ENCODE measurements around the gene NCF4.

The NCF4 gene

DNA sequence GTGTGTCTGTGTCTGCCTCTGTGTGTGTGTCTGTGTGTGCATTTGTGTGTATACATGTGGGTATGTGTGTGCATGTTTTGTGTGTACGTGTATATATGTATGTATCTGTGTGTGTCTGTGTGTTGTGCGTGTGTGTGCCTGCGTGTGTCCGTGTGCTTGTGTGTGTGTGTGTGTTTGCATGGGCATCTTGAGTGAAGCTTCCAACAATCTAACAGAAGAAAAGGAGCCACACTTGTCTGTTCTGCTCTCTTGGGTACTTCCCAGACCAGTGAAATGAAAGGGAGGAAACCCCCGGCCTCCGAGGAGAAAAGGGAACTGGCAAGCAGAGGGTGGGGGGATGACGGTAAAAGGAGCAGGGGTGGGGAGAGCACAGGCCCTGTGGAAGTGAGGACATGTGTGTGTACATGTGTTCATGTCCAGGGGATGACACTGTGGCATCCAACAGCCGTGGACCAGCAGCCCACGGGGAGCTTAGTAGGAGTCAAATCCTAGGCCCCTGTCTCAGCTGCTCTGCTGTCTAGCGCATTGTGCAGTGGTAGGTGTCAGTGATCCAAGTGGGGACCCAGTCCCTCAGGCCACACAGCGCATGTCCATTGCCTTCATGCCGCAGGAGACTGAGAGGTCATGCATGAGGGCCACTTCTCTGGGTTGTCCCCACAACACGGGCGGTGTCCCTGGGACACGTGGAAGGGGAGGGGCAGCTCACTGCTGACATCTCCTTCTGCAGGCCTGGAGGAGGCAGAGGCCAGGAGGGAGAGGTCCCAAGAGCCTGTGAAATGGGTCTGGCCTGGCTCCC is 60.7 kb downstream of the NCF4 start:
- Mint-ChIP-seq H3K9me3 (no peaks in the 10 kb centered on the region), H3K27me3 (ENCODE audit: low read depth) (peaks cover 27% of the 10 kb centered on the region), H3K4me1 (ENCODE audit: low read depth) (peaks cover 2% of the 10 kb centered on the region), H3K36me3 (ENCODE audit: low read depth) (peaks cover 2% of the 10 kb centered on the region), H3K27ac (no peak overlapping the region), H3K4me3 (no peak overlapping the region)
- no peak for DNase-seq (ENCODE audit: low spot score)

DNA sequence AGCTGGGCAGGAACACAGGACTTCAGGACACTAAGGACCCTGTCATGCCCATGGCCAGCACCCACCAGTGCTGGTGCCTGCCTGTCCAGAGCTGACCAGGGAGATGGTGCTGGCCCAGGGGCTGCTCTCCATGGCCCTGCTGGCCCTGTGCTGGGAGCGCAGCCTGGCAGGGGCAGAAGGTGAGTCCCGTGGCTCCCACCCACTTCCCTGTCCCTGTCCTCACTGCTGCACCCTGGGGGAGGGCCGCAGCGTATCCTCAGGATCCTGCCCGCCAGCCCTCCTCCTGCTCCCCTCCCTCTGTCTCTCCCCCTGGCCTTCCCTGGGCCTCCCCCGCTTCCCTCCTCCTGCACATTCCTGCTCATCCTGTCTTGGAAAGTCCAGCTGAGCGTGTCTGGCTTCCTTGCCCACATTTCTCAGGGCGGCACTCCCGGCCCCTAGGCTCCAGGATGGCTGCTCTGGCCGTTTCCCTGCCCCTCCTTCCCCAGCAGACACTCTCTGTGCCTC is 61.4 kb downstream of the NCF4 start:
- no peak for DNase-seq (ENCODE audit: low spot score)
- no peak overlapping the region for H3K4me3 Mint-ChIP-seq
- H3K27ac Mint-ChIP-seq, result no peak overlapping the region
- peaks cover 2% of the 10 kb centered on the region for H3K36me3 Mint-ChIP-seq (ENCODE audit: low read depth)
- H3K27me3 Mint-ChIP-seq (ENCODE audit: low read depth), result peaks cover 23% of the 10 kb centered on the region
- no peaks in the 10 kb centered on the region for H3K9me3 Mint-ChIP-seq
- peaks cover 2% of the 10 kb centered on the region for H3K4me1 Mint-ChIP-seq (ENCODE audit: low read depth)

DNA sequence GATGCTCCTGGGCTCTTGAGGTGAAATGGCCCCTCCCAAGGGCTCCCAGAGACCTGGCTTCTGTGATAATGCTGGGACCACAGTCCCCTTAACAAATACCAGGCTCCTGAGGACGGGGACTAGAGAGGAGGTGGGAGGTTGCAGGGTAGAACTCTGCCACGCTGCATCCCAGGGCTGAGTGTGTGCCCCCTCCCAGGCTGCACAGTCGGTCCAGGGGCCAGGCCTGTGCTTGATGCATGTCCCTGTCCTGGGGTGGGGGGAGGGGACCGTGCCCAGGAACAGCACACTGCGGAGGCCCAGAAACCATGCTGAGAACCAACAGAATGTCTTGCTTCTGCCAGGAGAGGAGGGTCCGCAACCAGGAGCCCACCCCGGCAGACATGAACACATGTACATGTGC is 61.9 kb downstream of the NCF4 start:
- H3K9me3 Mint-ChIP-seq, result no peaks in the 10 kb centered on the region
- no peak overlapping the region for H3K27ac Mint-ChIP-seq
- peaks cover 2% of the 10 kb centered on the region for H3K36me3 Mint-ChIP-seq (ENCODE audit: low read depth)
- no peak for DNase-seq (ENCODE audit: low spot score)
- H3K4me3 Mint-ChIP-seq, result no peak overlapping the region
- H3K27me3 Mint-ChIP-seq (ENCODE audit: low read depth), result peaks cover 18% of the 10 kb centered on the region
- peaks cover 2% of the 10 kb centered on the region for H3K4me1 Mint-ChIP-seq (ENCODE audit: low read depth)

DNA sequence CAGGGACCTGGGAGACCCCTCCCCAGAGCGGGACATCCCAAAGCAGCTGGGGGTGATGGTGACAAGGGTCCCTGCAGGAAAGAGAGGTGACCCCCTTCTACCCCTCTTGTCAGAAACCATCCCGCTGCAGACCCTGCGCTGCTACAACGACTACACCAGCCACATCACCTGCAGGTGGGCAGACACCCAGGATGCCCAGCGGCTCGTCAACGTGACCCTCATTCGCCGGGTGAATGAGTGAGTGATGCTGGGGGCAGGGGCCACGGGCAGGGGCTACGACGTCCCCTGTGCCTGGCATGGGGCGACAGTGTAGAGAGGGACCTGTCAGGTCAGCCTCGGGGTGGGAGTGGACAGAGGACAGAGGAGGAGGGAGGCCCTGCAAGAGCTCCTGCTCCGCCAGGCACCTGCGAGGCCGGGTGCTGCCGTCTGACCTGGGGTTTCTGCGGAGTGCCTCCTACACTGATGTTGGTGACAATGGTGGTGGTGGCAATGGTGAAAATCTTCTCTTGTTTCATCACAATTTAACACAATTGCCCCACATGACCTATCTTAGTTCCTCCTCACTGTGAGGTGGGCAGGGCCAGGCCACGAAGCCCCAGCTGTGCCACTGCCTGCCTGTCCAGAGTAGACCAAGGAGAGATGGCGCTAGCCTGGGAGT is 62.5 kb downstream of the NCF4 start:
- peaks cover 2% of the 10 kb centered on the region for H3K4me1 Mint-ChIP-seq (ENCODE audit: low read depth)
- H3K4me3 Mint-ChIP-seq, result no peak overlapping the region
- peaks cover 2% of the 10 kb centered on the region for H3K36me3 Mint-ChIP-seq (ENCODE audit: low read depth)
- no peak overlapping the region for H3K27ac Mint-ChIP-seq
- H3K27me3 Mint-ChIP-seq (ENCODE audit: low read depth), result peaks cover 14% of the 10 kb centered on the region
- no peaks in the 10 kb centered on the region for H3K9me3 Mint-ChIP-seq
- no peak for DNase-seq (ENCODE audit: low spot score)

DNA sequence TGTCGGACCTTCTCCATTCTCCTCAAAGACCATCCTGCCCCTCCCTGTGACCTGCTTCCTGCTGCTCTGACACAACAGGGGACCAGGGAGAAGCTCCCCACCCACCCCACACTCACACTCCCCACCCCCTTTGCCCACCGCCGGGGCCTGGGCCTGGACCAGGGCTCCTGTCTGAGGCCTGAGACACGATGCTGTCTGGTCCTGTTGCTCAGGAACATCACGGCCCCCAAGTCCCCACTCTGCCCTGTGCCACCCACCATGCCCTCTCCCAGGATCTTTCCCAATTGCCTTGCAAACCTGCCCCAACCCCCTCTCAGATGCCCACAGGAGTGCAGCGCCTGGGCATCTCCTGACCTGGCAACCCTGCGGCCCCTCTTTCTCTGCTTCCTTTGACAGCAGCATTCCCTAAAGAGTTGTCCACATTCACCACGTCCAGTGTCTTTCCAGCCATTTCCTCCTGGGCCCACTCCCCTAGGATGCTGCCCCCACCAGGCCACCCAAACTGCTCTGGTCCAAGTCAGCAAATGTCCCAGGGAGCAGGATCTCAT is 63.4 kb downstream of the NCF4 start:
- Mint-ChIP-seq H3K36me3 (ENCODE audit: low read depth) (peaks cover 2% of the 10 kb centered on the region), H3K27ac (no peak overlapping the region), H3K4me1 (ENCODE audit: low read depth) (peaks cover 2% of the 10 kb centered on the region), H3K9me3 (no peaks in the 10 kb centered on the region), H3K27me3 (ENCODE audit: low read depth) (peaks cover 9% of the 10 kb centered on the region), H3K4me3 (no peak overlapping the region)
- DNase-seq (ENCODE audit: low spot score), result no peak

DNA sequence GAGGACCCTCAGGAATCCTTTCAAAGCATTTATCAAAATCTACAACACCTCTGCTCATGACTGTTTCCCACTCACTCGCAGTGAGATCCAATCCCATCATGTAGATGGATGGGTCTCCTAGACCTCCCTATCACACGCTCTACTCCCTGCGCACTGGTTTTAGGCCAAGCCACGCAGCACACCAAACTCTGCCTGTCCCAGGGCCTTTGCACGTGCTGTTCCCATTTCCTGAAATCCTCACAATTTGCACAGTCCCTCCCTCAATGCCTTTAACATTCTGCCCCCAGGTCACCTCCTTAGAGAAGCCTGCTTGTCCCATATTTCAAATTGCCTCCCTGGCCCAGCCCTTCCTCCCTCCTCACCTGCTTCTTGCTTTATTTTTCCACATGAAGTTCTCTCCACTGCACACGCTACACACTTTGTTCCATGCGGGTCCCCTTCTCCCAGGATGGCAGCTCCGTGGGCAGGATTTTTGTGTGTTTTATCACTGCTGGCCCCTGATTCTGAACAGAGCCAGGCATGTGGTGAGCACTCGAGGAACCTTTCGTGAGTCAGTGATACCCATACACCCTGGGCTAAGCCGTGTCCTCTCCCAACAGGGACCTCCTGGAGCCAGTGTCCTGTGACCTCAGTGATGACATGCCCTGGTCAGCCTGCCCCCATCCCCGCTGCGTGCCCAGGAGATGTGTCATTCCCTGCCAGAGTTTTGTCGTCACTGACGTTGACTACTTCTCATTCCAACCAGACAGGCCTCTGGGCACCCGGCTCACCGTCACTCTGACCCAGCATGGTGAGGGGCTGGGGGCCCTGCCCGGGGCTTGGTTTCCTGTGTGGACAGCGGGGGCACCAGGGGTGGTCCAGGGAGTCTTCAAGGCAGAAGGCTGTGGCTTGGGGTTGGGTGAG is 64.8 kb downstream of the NCF4 start:
- Mint-ChIP-seq H3K4me3 (no peak overlapping the region), H3K36me3 (ENCODE audit: low read depth) (no peaks in the 10 kb centered on the region), H3K27ac (no peak overlapping the region), H3K9me3 (no peaks in the 10 kb centered on the region), H3K27me3 (ENCODE audit: low read depth) (peaks cover 2% of the 10 kb centered on the region), H3K4me1 (ENCODE audit: low read depth) (peaks cover 2% of the 10 kb centered on the region)
- DNase-seq (ENCODE audit: low spot score), result no peak

DNA sequence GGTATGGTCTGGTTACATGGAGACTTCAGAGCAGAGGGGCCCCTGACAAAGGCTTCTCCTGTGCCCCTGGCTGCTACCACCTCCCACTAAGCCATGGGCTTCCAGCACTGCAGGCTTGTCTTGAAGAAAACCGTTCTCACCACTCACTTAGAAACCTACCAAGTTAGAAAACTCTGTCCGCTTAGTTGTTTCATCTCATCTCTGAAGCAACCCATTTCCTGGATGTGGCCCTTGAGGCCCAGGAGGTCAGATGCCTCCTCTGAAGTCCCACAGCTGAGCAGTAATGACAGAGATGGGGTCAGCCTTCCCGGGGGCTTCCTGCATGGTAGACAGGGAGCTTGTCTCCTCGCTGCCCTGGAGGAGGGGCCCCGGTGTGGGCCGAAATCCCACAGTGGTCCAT is 65.5 kb downstream of the NCF4 start:
- Mint-ChIP-seq H3K36me3 (ENCODE audit: low read depth) (no peaks in the 10 kb centered on the region), H3K27ac (peak overlapping the region; percentile 45), H3K9me3 (no peaks in the 10 kb centered on the region), H3K4me3 (no peak overlapping the region), H3K4me1 (ENCODE audit: low read depth) (peaks cover 2% of the 10 kb centered on the region), H3K27me3 (ENCODE audit: low read depth) (no peaks in the 10 kb centered on the region)
- DNase-seq (ENCODE audit: low spot score), result no peak

DNA sequence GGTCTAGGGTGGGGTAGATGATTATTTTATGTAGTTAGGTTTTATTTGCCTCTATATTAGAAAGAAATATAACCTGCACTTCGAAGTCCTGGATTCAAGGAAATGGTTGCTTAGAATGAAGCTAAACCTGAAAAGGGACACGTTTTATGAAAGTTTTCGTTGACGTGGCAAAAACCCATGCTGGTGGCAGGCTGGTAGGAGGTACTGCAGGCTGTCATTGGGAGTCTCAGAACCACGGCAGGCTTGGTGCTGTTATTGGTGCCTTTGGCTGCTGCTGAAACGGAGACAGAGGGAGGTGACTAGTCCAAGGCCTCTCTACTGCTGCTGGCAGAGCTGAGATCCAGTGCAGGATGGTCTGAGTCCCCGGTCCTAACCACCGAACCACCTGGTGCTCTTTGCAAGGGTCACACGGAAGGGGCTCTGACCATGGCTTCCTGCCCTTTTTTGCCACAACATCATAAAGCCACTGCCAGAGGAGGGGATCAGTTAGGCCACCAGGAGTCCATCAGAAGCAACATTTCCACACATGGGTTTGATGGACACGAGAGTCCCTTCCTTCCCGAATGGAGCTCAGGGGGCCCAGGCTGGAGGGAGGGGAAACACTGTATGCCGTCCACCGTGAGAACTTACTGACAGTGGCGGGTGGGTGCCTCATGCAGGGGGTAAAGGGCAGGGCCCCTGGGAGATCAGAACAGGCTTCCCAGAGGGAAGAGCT is 66.1 kb downstream of the NCF4 start:
- Mint-ChIP-seq H3K9me3 (no peaks in the 10 kb centered on the region), H3K4me1 (ENCODE audit: low read depth) (peaks cover 2% of the 10 kb centered on the region), H3K36me3 (ENCODE audit: low read depth) (no peaks in the 10 kb centered on the region), H3K27me3 (ENCODE audit: low read depth) (no peaks in the 10 kb centered on the region), H3K4me3 (no peak overlapping the region), H3K27ac (no peak overlapping the region)
- no peak for DNase-seq (ENCODE audit: low spot score)

Data from T-helper 2 cell treated with Interferon-gamma antibody and Interleukin-4, amounts not matched to agents 5 μg/mL and 100 μg/mL, for 36 hours (primary cell).